Kidney (tissue), 14 donors: Measurements from ENCODE around the gene HDAC9. TPM values are rescaled to one million over a fixed set of nuclear protein-coding genes. Genes with fewer than 3 reads are reported as not detected.

Experiments
- DNase-seq, 5 donors: peaks; one replicate each; pipeline ENCODE4 v3.0.0-alpha.2; 2013 to 2020
- FAIRE-seq: peaks from 2 replicates; lab custom pipeline; 2012; peaks lifted over from hg19 to GRCh38; lab: Jason Lieb, UNC
- H3K27ac ChIP-seq, 2 donors: one replicate each; pipeline ENCODE4 v1.7.0; 2013; ENCODE audit warnings: low read depth in 2 of 2, low read length in 2 of 2, inconsistent platforms in 1 of 2
- H3K27me3 ChIP-seq: one replicate; pipeline ENCODE4 v1.7.1; 2013; ENCODE audit warnings: low read length, inconsistent platforms; ENCODE audit not compliant: control insufficient read depth, insufficient read depth
- H3K36me3 ChIP-seq, 3 donors: one replicate each; pipeline versions ENCODE4 v1.7.0 to v1.7.1; 2013; ENCODE audit warnings: low read length in 3 of 3, control low read depth in 1 of 3, inconsistent platforms in 1 of 3; ENCODE audit not compliant: insufficient read depth in 3 of 3, control insufficient read depth in 2 of 3
- H3K4me1 ChIP-seq, 3 donors: one replicate each; pipeline versions ENCODE4 v1.7.0 to v1.7.1; 2013; ENCODE audit warnings: low read length in 3 of 3, inconsistent platforms in 1 of 3, low read depth in 1 of 3; ENCODE audit not compliant: control insufficient read depth in 2 of 3, insufficient read depth in 2 of 3
- H3K4me3 ChIP-seq, 3 donors: one replicate each; pipeline versions ENCODE4 v1.7.0 to v1.8.1; 2013; ENCODE audit warnings: low read length in 3 of 3, control low read depth in 1 of 3, inconsistent platforms in 1 of 3
- H3K9ac ChIP-seq, 3 donors: one replicate each; pipeline versions ENCODE4 v1.7.0 to v1.7.1; 2013; ENCODE audit warnings: low read length in 3 of 3, control low read depth in 1 of 3, inconsistent platforms in 1 of 3
- H3K9me3 ChIP-seq, 3 donors: one replicate each; pipeline versions ENCODE4 v1.7.0 to v1.7.1; 2013; ENCODE audit warnings: low read length in 3 of 3, control low read depth in 1 of 3, inconsistent platforms in 1 of 3; ENCODE audit not compliant: control insufficient read depth in 2 of 3, insufficient read depth in 1 of 3
- intact Hi-C: fragments of 100-400 bp; cut with DNase I; formaldehyde crosslinking; loops from one replicate; pipeline ENCODE4 v1.11.1; 2022
- polyA plus RNA-seq: library from polyadenylated mRNA; stranded (reverse); fragments of 350-450 nt; fragmentation: Illumina TruSeq; extraction: RNeasy Lipid Tissue Mini Kit (QIAGEN cat#74804); gene quantifications from one replicate; pipeline ENCODE4 v1.2.3, GENCODE V29; 2014; ENCODE audit warnings: low read depth, low replicate concordance; ENCODE audit not compliant: insufficient read depth
- total RNA-seq: library from RNA; stranded (reverse); fragmentation: NEBNext Ultra II Directional; extraction: Animal tissue kit (Norgen Biotek cat#: 25700); gene quantifications from one replicate; pipeline ENCODE4 v1.2.1, GENCODE V29; 2021
- TF ChIP-seq, protein P1 (sequence below): IDR thresholded peaks from 3 replicates; pipeline ENCODE4 v1.5.1; 2012; ENCODE audit warnings: mild to moderate bottlenecking, moderate library complexity, borderline replicate concordance; ENCODE audit not compliant: insufficient read depth; ENCODE audit errors: extremely low read depth
- donor health status: control.
- donor health status: control.
- donor health status: control.
- donor health status: control.
- donor health status: control.
- donor health status: DM: yes; HTN: yes; CAD: no.
- donor health status: Normal renal cell carcinoma (clear cell type).

The HDAC9 gene
- total and polyA plus RNA-seq, 2 donors from 2014 or later, result 2.1 to 22.1 TPM

DNA sequence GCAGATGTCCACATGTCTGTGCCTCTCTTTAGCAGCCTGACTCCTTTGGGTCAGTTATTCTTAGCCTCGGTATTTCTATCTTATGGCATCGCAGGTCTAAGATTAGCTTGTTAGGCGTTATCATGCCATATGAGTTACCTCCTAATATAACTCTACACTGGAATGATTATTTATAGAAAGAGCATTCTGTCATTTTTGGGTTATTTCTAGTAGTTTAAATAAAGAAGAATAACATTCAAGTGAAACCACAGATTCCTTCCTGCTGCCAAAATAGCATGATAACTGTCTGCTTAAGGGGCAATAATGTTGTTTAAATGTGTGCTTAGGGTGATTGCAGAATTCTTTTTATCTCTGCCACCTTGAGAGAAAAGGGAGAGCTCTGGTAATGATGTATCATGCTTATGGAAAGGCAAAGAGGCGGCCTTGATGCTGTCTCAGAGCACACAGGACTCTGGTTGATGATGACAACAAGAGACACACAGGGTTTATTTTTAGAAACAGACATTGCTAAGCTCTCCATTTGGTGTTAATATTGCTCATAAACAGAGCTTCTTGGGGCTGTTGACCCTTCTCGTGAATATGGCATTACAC lies 10.4 kb downstream of the HDAC9 start:
- intact Hi-C loops, result no loop called here
- Histone ChIP-seq H3K27ac (no peak overlapping the region), H3K9me3 (no peaks in the 10 kb centered on the region), H3K27me3 (no peaks in the 10 kb centered on the region), H3K9ac (no peak overlapping the region), H3K36me3 (no peaks in the 10 kb centered on the region), H3K4me1 (no peaks in the 10 kb centered on the region), H3K4me3 (no peak overlapping the region)
- FAIRE-seq, result no peak
- DNase-seq, result no peak
- TF ChIP-seq, protein P1, sequence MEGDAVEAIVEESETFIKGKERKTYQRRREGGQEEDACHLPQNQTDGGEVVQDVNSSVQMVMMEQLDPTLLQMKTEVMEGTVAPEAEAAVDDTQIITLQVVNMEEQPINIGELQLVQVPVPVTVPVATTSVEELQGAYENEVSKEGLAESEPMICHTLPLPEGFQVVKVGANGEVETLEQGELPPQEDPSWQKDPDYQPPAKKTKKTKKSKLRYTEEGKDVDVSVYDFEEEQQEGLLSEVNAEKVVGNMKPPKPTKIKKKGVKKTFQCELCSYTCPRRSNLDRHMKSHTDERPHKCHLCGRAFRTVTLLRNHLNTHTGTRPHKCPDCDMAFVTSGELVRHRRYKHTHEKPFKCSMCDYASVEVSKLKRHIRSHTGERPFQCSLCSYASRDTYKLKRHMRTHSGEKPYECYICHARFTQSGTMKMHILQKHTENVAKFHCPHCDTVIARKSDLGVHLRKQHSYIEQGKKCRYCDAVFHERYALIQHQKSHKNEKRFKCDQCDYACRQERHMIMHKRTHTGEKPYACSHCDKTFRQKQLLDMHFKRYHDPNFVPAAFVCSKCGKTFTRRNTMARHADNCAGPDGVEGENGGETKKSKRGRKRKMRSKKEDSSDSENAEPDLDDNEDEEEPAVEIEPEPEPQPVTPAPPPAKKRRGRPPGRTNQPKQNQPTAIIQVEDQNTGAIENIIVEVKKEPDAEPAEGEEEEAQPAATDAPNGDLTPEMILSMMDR, result no peak

DNA sequence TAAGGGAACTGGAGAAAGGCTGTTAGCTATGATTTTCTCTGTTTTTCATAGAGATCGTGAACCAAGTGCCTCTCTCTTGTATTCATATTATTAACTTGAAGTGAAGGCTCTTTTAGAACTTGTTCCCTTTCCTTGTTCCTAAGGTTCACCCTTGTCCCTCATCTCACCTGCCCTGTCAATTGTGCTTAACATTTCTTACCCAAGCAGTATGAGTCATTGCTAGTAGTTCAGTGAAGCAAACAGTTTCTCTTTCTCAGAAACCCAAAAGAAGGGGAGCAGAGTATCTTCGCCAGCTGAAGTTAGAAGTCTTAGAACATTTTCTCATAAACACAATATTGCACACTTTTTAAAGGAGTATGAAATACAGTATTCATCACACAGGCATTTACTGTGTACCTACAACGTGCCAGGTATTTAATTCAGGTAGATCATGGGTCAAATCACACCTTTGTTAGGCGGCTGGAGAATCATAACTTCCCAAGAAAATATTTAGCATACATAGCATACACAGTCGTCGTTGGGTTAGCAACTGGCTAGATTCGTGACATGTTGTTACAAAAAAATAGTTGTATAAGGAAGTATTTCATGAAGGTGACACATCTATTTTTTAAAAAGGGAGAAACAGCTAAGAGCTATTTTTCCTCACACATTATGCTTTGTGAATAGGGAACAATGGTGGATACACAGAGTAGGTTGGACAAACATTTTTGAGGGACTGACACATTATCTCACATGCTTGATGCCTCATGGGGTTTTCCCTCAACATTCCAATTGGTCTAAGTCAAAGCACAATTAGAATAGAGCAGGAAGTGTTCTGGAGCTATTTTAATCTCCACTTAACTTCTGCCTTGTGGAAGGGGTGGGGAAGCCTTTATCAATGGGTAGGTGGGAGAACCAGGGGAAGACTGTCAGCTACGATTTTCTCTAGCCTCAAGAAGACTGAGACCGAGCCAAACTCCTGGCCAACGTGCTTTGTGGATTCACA lies 13.2 kb downstream of the HDAC9 start:
- Histone ChIP-seq H3K9me3 (no peaks in the 10 kb centered on the region), H3K36me3 (no peaks in the 10 kb centered on the region), H3K4me1 (no peaks in the 10 kb centered on the region), H3K27me3 (no peaks in the 10 kb centered on the region), H3K27ac (peak overlapping the region; percentile 26 to 76), H3K9ac (no peak overlapping the region), H3K4me3 (no peak overlapping the region)
- DNase-seq, result no peak
- no peak for FAIRE-seq
- TF ChIP-seq, protein P1, result no peak
- intact Hi-C loops, result no loop called here

DNA sequence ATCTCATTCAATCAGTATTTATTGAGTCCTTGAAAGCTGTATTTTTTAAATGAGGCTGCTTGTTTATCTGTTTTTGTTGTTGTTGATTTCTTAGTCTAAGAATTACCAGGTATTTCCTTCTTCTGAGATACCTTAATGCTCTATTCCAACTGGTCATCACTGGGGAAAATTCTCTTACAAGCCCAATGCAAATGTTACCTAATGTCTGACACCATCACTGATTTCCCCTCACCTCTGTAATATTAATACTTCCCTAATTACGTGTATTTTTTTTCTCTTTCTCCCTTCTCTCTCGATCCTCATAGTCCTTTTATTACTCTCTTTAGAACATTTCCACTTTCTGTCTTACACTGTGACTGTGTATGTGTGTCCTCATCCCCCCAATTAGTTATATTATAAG lies 13.9 kb downstream of the HDAC9 start:
- intact Hi-C loops, result no loop called here
- TF ChIP-seq, protein P1, result no peak
- Histone ChIP-seq H3K27me3 (no peaks in the 10 kb centered on the region), H3K4me3 (no peak overlapping the region), H3K9me3 (no peaks in the 10 kb centered on the region), H3K4me1 (no peaks in the 10 kb centered on the region), H3K27ac (peak overlapping the region; percentile 20 to 26), H3K9ac (no peak overlapping the region), H3K36me3 (no peaks in the 10 kb centered on the region)
- FAIRE-seq (no peak), DNase-seq (no peak)
